KMS-11 (cell line): ENCODE data around the gene FER1L5.

Source experiments
- H2AFZ ChIP-seq: fragments of 200-600 bp; sonication (generic); 2 replicates; pipeline ENCODE4 v1.6.1; 2016; ENCODE audit warnings: antibody characterized with exemption, mixed run types, low read depth
- H3K27ac ChIP-seq: fragments of 200-600 bp; sonication (generic); 2 replicates; pipeline ENCODE4 v1.6.1; 2016; ENCODE audit warnings: mild to moderate bottlenecking, mixed run types
- H3K27me3 ChIP-seq: fragments of 200-600 bp; sonication (generic); 2 replicates; pipeline ENCODE4 v1.6.1; 2017; ENCODE audit warnings: mild to moderate bottlenecking, low read depth, mixed run types, moderate library complexity; ENCODE audit not compliant: insufficient read depth
- H3K36me3 ChIP-seq: fragments of 200-600 bp; sonication (generic); 2 replicates; pipeline ENCODE4 v1.6.1; 2017; ENCODE audit warnings: mild to moderate bottlenecking, mixed run types; ENCODE audit not compliant: insufficient read depth
- H3K4me1 ChIP-seq: fragments of 200-600 bp; sonication (generic); 2 replicates; pipeline ENCODE4 v1.6.1; 2016; ENCODE audit warnings: mild to moderate bottlenecking, low read depth, mixed run types; ENCODE audit not compliant: poor library complexity, severe bottlenecking
- H3K4me2 ChIP-seq: fragments of 200-600 bp; sonication (generic); 2 replicates; pipeline ENCODE4 v1.7.0; 2016; ENCODE audit warnings: mild to moderate bottlenecking, mixed run types
- H3K4me3 ChIP-seq: fragments of 200-600 bp; sonication (generic); IDR thresholded peaks from 2 replicates; pipeline ENCODE4 v1.6.1; 2017; ENCODE audit warnings: low read depth, low read length, mixed read lengths; ENCODE audit not compliant: insufficient read depth
- H3K79me2 ChIP-seq: fragments of 200-600 bp; sonication (generic); 2 replicates; pipeline ENCODE4 v1.6.1; 2016; ENCODE audit warnings: low read depth, mixed run types; ENCODE audit not compliant: insufficient read depth
- H3K9ac ChIP-seq: fragments of 200-600 bp; sonication (generic); 2 replicates; pipeline ENCODE4 v1.6.1; 2016; ENCODE audit warnings: mild to moderate bottlenecking, mixed run types
- H4K20me1 ChIP-seq: fragments of 200-600 bp; sonication (generic); 2 replicates; pipeline ENCODE4 v1.6.1; 2016; ENCODE audit warnings: mild to moderate bottlenecking, mixed run types; ENCODE audit not compliant: insufficient read depth
- CTCF ChIP-seq: fragments of 200-600 bp; sonication (generic); conservative IDR thresholded peaks from 2 replicates; pipeline ENCODE4 v1.6.1; 2017; ENCODE audit warnings: low read depth, mild to moderate bottlenecking, antibody characterized with exemption, low read length, moderate library complexity, mixed read lengths

Gene FER1L5

GRCh38 chr2:96730212-96730611, 87.6 kb downstream of the FER1L5 start:
- Histone ChIP-seq H2AFZ (no peak overlapping the region), H3K9ac (no peak overlapping the region), H3K36me3 (peaks cover 14% of the 10 kb centered on the region; the same call in 1 of the 2 replicates), H3K4me1 (no peaks in the 10 kb centered on the region), H3K27me3 (no peaks in the 10 kb centered on the region), H3K27ac (no peak overlapping the region), H4K20me1 (no peaks in the 10 kb centered on the region), H3K79me2 (no peaks in the 10 kb centered on the region), H3K4me3 (no peak overlapping the region), H3K4me2 (no peak overlapping the region)
- no peak for TF ChIP-seq CTCF

DNA sequence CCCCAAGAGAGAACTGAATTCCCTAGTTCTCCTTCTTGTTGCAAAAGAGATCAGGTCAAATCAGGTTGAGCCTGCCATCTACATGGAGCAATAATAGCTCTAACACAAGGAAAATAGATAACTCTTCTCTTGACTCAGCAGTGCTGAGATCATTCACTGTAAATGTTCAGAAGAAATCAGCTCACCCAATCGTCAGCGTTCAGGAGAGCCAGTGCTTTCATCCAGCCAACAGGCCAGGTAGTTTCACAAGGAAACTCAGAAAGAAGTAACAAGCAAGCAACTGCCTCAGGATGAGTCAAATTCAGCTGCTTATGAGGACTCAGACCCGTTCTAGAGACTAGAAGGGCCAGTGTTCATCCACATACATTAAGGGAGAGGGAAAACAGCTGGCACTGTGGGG, 91.4 kb downstream of the FER1L5 start:
- H3K36me3 ChIP-seq, result 0 out of 2 replicates have a peak, but pooled peaks cover 5% of the 10 kb centered on the region
- H3K27me3 ChIP-seq, result no peaks in the 10 kb centered on the region
- H2AFZ ChIP-seq, result no peak overlapping the region
- H3K27ac ChIP-seq, result no peak overlapping the region
- no peak overlapping the region for H3K4me3 ChIP-seq
- peaks cover 15% of the 10 kb centered on the region for H3K4me1 ChIP-seq
- H3K9ac ChIP-seq, result no peak overlapping the region
- H4K20me1 ChIP-seq, result no peaks in the 10 kb centered on the region
- peaks cover 7% of the 10 kb centered on the region; the same call in 1 of the 2 replicates for H3K79me2 ChIP-seq
- H3K4me2 ChIP-seq, result no peak overlapping the region
- no peak for TF ChIP-seq CTCF

- Histone ChIP-seq H3K9ac (no peak overlapping the region), H3K36me3 (0 out of 2 replicates have a peak, but pooled peaks cover 5% of the 10 kb centered on the region), H3K27ac (no peak overlapping the region), H3K4me1 (peaks cover 19% of the 10 kb centered on the region), H3K79me2 (peaks cover 15% of the 10 kb centered on the region; the same call in 1 of the 2 replicates), H3K4me2 (no peak overlapping the region), H4K20me1 (no peaks in the 10 kb centered on the region), H3K4me3 (no peak overlapping the region), H2AFZ (no peak overlapping the region), H3K27me3 (no peaks in the 10 kb centered on the region)
- TF ChIP-seq CTCF, result no peak
Observed at GRCh38 chr2:96734880-96735583, 92.5 kb downstream of the FER1L5 start.

DNA sequence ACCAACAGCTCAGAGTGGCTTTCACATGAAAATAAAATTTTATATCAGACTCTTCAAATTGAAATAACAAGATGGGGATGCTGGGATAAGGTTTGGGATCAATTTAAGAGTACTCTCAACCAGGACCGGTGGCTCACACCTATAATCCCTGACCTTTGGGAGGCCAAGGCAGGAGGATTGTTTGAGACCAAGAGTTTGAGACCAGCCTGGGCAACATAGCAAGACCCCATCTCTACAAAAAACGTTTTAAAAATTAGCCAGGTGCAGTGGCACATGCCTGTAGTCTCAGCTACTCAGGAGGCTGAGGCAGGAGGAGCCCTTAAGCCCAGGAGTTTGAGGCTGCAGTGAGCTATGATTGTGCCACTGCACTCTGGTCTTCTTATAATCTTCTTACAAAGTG, 94.7 kb downstream of the FER1L5 start:
- H3K9ac ChIP-seq, result no peak overlapping the region
- no peak overlapping the region for H3K4me2 ChIP-seq
- 0 out of 2 replicates have a peak, but pooled peaks cover 5% of the 10 kb centered on the region for H3K36me3 ChIP-seq
- H3K27ac ChIP-seq, result no peak overlapping the region
- no peak for TF ChIP-seq CTCF
- H4K20me1 ChIP-seq, result no peaks in the 10 kb centered on the region
- H3K4me1 ChIP-seq, result peaks cover 19% of the 10 kb centered on the region
- H3K27me3 ChIP-seq, result no peaks in the 10 kb centered on the region
- H2AFZ ChIP-seq, result no peak overlapping the region
- no peak overlapping the region for H3K4me3 ChIP-seq
- H3K79me2 ChIP-seq, result peaks cover 15% of the 10 kb centered on the region; the same call in 1 of the 2 replicates
